Loucy (cell line): Measurements from ENCODE around the gene ADSL.

Experiments used
- H2AFZ ChIP-seq: fragments of 200-600 bp; sonication (generic); 2 replicates; pipeline ENCODE4 v1.6.0; 2016; ENCODE audit warnings: antibody characterized with exemption, mild to moderate bottlenecking, low read length, moderate library complexity
- H3F3A ChIP-seq: fragments of 200-600 bp; 2 replicates; pipeline ENCODE4 v1.6.0; 2016; ENCODE audit warnings: antibody characterized with exemption, low read depth, mild to moderate bottlenecking
- H3K27me3 ChIP-seq: fragments of 200-600 bp; sonication (generic); 2 replicates; pipeline ENCODE4 v1.6.1; 2014; ENCODE audit warnings: low read length, mild to moderate bottlenecking; ENCODE audit not compliant: insufficient read depth, poor library complexity, severe bottlenecking
- H3K36me3 ChIP-seq: fragments of 200-600 bp; sonication (generic); 2 replicates; pipeline ENCODE4 v1.6.1; 2016; ENCODE audit warnings: low read length; ENCODE audit not compliant: insufficient read depth
- H3K4me1 ChIP-seq: fragments of 200-600 bp; sonication (generic); 2 replicates; pipeline ENCODE4 v1.5.1; 2014; ENCODE audit warnings: low read length, mild to moderate bottlenecking; ENCODE audit not compliant: insufficient read depth, poor library complexity, severe bottlenecking
- H3K4me2 ChIP-seq: fragments of 200-600 bp; sonication (generic); 2 replicates; pipeline ENCODE4 v1.6.0; 2014; ENCODE audit warnings: antibody characterized with exemption, low read length, low read depth, mild to moderate bottlenecking; ENCODE audit not compliant: poor library complexity, severe bottlenecking
- H3K4me3 ChIP-seq: fragments of 200-600 bp; sonication (generic); 2 replicates; pipeline ENCODE4 v1.5.1; 2014; ENCODE audit warnings: low read length, mild to moderate bottlenecking, mixed read lengths; ENCODE audit not compliant: poor library complexity, severe bottlenecking
- H3K79me2 ChIP-seq: fragments of 200-600 bp; sonication (generic); 2 replicates; pipeline ENCODE4 v1.6.1; 2014; ENCODE audit warnings: low read length; ENCODE audit not compliant: insufficient read depth
- H3K9ac ChIP-seq: fragments of 200-600 bp; sonication (generic); 2 replicates; pipeline ENCODE4 v1.6.0; 2014; ENCODE audit warnings: mild to moderate bottlenecking, low read depth, low read length, moderate library complexity; ENCODE audit not compliant: poor library complexity, severe bottlenecking
- H3K9me2 ChIP-seq: fragments of 200-600 bp; sonication (generic); replicated peaks from 2 replicates; pipeline ENCODE4 v1.6.1; 2016; ENCODE audit warnings: low read depth, low read length, mixed read lengths
- H3K9me3 ChIP-seq: fragments of 200-600 bp; sonication (generic); 2 replicates; pipeline ENCODE4 v1.6.1; 2014; ENCODE audit warnings: mild to moderate bottlenecking, antibody characterized with exemption, low read length, low read depth; ENCODE audit not compliant: insufficient read depth
- H4K20me1 ChIP-seq: fragments of 200-600 bp; sonication (generic); 2 replicates; pipeline ENCODE4 v1.6.0; 2014; ENCODE audit warnings: antibody characterized with exemption, low read length, mild to moderate bottlenecking; ENCODE audit not compliant: insufficient read depth, poor library complexity, severe bottlenecking
- EZH2phosphoT487 ChIP-seq: fragments of 200-600 bp; IDR thresholded peaks from 2 replicates; pipeline ENCODE4 v1.6.1; 2018; ENCODE audit warnings: antibody characterized with exemption, mild to moderate bottlenecking, moderate library complexity, borderline replicate concordance
- TF ChIP-seq, protein P1 (sequence below): fragments of 200-600 bp; sonication (generic); conservative IDR thresholded peaks from 2 replicates; pipeline ENCODE4 v1.5.1; 2014; ENCODE audit warnings: mild to moderate bottlenecking, antibody characterized with exemption, low read length

The ADSL gene

DNA sequence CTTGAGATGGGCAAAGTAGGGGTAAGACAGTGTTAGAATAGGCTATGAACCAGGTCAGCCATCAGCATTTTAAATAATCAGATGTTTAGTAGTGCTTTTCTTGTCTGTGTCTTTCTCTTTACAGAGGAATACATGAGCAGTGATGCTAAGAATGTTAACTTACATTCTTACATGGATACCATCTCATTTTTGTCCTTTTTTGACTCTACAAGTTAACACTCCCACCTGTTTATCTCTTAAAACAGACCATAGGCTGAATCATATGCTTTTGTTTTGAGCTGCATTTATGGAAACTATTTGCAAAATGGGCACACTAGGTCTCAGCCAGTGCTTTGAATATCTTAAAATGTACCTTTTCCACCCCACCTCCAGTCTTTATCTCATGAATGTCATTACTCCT, 25.6 kb upstream of the ADSL start:
- Histone ChIP-seq H3K4me2 (no peak overlapping the region), H3K9me3 (no peaks in the 10 kb centered on the region), H2AFZ (no peak overlapping the region), H3K4me3 (no peak overlapping the region), H3F3A (no peaks in the 10 kb centered on the region), H3K27me3 (no peaks in the 10 kb centered on the region), H3K9ac (no peak overlapping the region), H3K36me3 (peaks cover 49% of the 10 kb centered on the region; the same call in 1 of the 2 replicates), H3K4me1 (peaks cover 19% of the 10 kb centered on the region), H4K20me1 (no peaks in the 10 kb centered on the region), H3K79me2 (no peaks in the 10 kb centered on the region), H3K9me2 (no peaks in the 10 kb centered on the region)
- TF ChIP-seq, protein P1, sequence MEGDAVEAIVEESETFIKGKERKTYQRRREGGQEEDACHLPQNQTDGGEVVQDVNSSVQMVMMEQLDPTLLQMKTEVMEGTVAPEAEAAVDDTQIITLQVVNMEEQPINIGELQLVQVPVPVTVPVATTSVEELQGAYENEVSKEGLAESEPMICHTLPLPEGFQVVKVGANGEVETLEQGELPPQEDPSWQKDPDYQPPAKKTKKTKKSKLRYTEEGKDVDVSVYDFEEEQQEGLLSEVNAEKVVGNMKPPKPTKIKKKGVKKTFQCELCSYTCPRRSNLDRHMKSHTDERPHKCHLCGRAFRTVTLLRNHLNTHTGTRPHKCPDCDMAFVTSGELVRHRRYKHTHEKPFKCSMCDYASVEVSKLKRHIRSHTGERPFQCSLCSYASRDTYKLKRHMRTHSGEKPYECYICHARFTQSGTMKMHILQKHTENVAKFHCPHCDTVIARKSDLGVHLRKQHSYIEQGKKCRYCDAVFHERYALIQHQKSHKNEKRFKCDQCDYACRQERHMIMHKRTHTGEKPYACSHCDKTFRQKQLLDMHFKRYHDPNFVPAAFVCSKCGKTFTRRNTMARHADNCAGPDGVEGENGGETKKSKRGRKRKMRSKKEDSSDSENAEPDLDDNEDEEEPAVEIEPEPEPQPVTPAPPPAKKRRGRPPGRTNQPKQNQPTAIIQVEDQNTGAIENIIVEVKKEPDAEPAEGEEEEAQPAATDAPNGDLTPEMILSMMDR, result no peak
- TF ChIP-seq EZH2phosphoT487, result no peak

- Histone ChIP-seq H3K79me2 (no peaks in the 10 kb centered on the region), H3K9me2 (no peaks in the 10 kb centered on the region), H3K4me2 (no peak overlapping the region), H3K4me1 (peaks cover 30% of the 10 kb centered on the region), H3K9me3 (no peaks in the 10 kb centered on the region), H3K9ac (no peak overlapping the region), H3K36me3 (peaks cover 37% of the 10 kb centered on the region; the same call in 1 of the 2 replicates), H3K4me3 (no peak overlapping the region), H3K27me3 (no peaks in the 10 kb centered on the region), H4K20me1 (no peaks in the 10 kb centered on the region), H3F3A (no peaks in the 10 kb centered on the region), H2AFZ (no peak overlapping the region)
- TF ChIP-seq, protein P1, result no peak
- TF ChIP-seq EZH2phosphoT487, result no peak
Observed at GRCh38 chr22:40322021-40322420, 24.3 kb upstream of the ADSL start.

- H3K9me3 ChIP-seq, result no peaks in the 10 kb centered on the region
- H3K4me2 ChIP-seq, result no peak overlapping the region
- no peak overlapping the region for H3K4me3 ChIP-seq
- peaks cover 39% of the 10 kb centered on the region for H3K4me1 ChIP-seq
- H3K36me3 ChIP-seq, result peaks cover 29% of the 10 kb centered on the region; the same call in 1 of the 2 replicates
- H3K27me3 ChIP-seq, result no peaks in the 10 kb centered on the region
- H2AFZ ChIP-seq, result no peak overlapping the region
- no peak overlapping the region for H3K9ac ChIP-seq
- H3F3A ChIP-seq, result 0 out of 2 replicates have a peak, but pooled peaks cover 5% of the 10 kb centered on the region
- no peaks in the 10 kb centered on the region for H3K9me2 ChIP-seq
- no peaks in the 10 kb centered on the region for H4K20me1 ChIP-seq
- TF ChIP-seq EZH2phosphoT487, result no peak
- TF ChIP-seq, protein P1, result no peak
- H3K79me2 ChIP-seq, result no peaks in the 10 kb centered on the region
Observed at GRCh38 chr22:40322818-40323447, 23.4 kb upstream of the ADSL start.
